Lower lobe of right lung (tissue), 2 donors: Measurements from ENCODE around the gene TMEM109. TPM values are rescaled to one million over a fixed set of nuclear protein-coding genes. Genes with fewer than 3 reads are reported as not detected.
A peak's percentile ranks its signal among the peaks of the same experiment; 100 is the strongest.

ENCODE experiments used
- ATAC-seq, 2 donors: fragments of 200-7000 bp; cut with Tn5 transposase; one replicate each; pipeline ENCODE4 v1.9.1; 2020 to 2022; ENCODE audit warnings: mild to moderate bottlenecking in 2 of 2, moderate library complexity in 2 of 2
- DNase-seq: peaks from one replicate; pipeline ENCODE4 v3.0.0-alpha.2; 2020
- H3K27ac ChIP-seq: fragments of 200-600 bp; one replicate; pipeline ENCODE4 v1.8.0; 2022
- H3K27me3 ChIP-seq: fragments of 200-600 bp; one replicate; pipeline ENCODE4 v1.8.0; 2022; ENCODE audit warnings: low read depth
- H3K36me3 ChIP-seq: fragments of 200-600 bp; one replicate; pipeline ENCODE4 v1.8.0; 2022; ENCODE audit warnings: mild to moderate bottlenecking
- H3K4me1 ChIP-seq: fragments of 200-600 bp; one replicate; pipeline ENCODE4 v1.8.0; 2022
- H3K4me3 ChIP-seq: fragments of 200-600 bp; one replicate; pipeline ENCODE4 v1.8.0; 2022; ENCODE audit warnings: mild to moderate bottlenecking
- H3K9me3 ChIP-seq: fragments of 200-600 bp; one replicate; pipeline ENCODE4 v1.8.0; 2022
- intact Hi-C: fragments of 100-400 bp; cut with DNase I; formaldehyde crosslinking; loops from one replicate; pipeline ENCODE4 v1.11.0; 2022
- total RNA-seq: library from RNA; stranded (reverse); fragmentation: NEBNext Ultra II Directional; extraction: Animal tissue kit (Norgen Biotek cat#: 25700); gene quantifications from one replicate; pipeline ENCODE4 v1.2.1, GENCODE V29; 2021
- TF ChIP-seq, protein P1 (sequence below): fragments of 200-600 bp; IDR thresholded peaks from one replicate; pipeline ENCODE4 v1.8.0; 2022; ENCODE audit warnings: antibody characterized with exemption, mild to moderate bottlenecking
- donor health status: DM: no; HTN: yes; CAD: no; lungs with severe emphysema.

The TMEM109 gene
- total RNA-seq, 1 donor from 2014 or later = 142 TPM

DNA sequence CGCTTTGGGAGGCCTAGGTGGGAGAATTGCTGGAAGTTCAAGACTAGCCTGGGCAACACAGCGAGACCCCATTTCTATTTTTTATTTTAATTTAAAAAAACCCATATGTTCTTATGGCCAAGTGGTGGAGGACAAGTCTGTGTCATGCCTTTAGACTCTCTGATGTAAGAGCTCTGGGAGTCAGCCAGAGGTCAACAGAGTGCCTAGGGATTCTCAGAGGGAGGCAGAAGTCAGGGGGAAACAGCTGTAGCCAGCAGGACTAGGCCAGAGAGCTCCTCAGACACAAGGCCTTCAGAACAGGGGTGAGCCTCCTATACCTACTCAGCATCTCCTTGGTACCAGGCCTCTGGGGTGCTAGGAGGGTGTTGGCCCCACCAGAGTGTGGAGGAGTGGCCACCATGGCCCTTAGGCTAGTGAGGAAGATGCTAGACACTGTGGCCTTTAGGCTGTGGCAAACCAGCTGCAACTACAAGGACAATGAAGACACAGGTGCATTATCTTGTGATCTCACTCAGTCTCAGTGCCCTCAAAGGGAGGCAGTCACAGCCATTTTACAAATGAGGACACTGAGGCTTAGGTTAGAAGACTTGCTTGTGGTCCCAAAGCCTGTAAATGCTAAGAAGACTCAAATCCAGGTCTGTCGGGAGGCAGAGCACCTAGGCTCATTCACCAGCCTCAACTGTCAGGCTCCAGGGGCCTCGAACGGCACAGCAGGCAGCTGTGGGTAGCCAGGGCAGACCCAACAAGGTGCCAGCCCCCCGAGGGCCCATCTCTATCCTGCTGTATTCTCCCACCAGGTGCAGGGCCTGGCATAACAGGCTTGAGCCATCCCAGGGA is 41.6 kb upstream of the TMEM109 start:
- H3K27ac ChIP-seq = no peak overlapping the region
- ATAC-seq (peak; percentile 58 to 68), DNase-seq (peak; percentile 35)
- H3K4me1 ChIP-seq = peaks cover 19% of the 10 kb centered on the region
- intact Hi-C loops = no loop called here
- H3K27me3 ChIP-seq = no peaks in the 10 kb centered on the region
- H3K9me3 ChIP-seq = no peaks in the 10 kb centered on the region
- H3K4me3 ChIP-seq = no peak overlapping the region
- TF ChIP-seq, protein P1, sequence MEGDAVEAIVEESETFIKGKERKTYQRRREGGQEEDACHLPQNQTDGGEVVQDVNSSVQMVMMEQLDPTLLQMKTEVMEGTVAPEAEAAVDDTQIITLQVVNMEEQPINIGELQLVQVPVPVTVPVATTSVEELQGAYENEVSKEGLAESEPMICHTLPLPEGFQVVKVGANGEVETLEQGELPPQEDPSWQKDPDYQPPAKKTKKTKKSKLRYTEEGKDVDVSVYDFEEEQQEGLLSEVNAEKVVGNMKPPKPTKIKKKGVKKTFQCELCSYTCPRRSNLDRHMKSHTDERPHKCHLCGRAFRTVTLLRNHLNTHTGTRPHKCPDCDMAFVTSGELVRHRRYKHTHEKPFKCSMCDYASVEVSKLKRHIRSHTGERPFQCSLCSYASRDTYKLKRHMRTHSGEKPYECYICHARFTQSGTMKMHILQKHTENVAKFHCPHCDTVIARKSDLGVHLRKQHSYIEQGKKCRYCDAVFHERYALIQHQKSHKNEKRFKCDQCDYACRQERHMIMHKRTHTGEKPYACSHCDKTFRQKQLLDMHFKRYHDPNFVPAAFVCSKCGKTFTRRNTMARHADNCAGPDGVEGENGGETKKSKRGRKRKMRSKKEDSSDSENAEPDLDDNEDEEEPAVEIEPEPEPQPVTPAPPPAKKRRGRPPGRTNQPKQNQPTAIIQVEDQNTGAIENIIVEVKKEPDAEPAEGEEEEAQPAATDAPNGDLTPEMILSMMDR = no peak
- peaks cover 3% of the 10 kb centered on the region for H3K36me3 ChIP-seq

DNA sequence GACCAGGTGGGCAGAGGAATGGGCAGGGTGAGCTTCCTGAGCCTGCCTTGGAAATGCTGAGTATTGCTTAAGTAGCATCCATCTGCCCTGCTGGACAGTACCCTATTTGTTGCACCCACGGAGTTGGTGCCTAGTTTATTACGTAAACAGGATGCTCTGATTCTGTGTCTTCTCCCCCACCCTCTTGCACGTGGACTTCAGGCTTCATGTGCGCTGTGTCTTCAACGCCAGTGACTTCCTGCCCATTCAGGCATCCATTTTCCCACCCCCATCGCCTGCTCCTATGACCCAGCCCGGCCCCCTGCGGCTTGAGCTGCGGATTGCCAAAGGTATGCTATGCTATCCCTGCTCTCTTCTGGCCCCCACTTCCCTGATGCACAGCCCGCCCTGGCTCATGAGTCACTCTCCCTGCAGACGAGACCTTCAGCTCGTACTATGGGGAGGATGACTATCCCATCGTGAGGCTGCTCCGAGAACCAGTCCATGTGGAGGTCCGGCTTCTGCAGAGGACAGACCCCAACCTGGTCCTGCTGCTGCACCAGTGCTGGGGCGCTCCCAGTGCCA is 40.9 kb upstream of the TMEM109 start:
- Histone ChIP-seq H3K4me3 (no peak overlapping the region), H3K4me1 (peaks cover 19% of the 10 kb centered on the region), H3K27ac (no peak overlapping the region), H3K36me3 (peaks cover 3% of the 10 kb centered on the region), H3K27me3 (no peaks in the 10 kb centered on the region), H3K9me3 (no peaks in the 10 kb centered on the region)
- DNase-seq (peak; percentile 42), ATAC-seq (peak in 1 of 2 donors; percentile 13)
- intact Hi-C loops = no loop called here
- TF ChIP-seq, protein P1 = no peak

DNA sequence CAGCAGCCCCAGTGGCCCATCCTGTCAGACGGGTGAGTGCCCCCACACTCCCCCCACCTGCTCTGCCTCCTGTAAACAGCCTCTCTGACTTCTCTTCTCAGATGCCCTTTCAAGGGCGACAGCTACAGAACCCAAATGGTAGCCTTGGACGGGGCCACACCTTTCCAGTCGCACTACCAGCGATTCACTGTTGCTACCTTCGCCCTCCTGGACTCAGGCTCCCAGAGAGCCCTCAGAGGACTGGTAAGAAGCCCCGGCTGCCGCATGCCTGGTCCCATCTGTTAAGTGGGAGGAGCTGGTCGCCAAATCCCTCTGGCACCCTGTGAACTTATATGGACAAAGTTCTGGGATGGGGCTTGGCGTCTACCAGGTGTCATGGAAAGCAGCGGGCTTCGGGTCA is 40.4 kb upstream of the TMEM109 start:
- Histone ChIP-seq H3K27me3 (no peaks in the 10 kb centered on the region), H3K36me3 (peaks cover 7% of the 10 kb centered on the region), H3K9me3 (no peaks in the 10 kb centered on the region), H3K4me3 (no peak overlapping the region), H3K4me1 (peaks cover 19% of the 10 kb centered on the region), H3K27ac (no peak overlapping the region)
- DNase-seq (peak; percentile 30), ATAC-seq (no peak)
- TF ChIP-seq, protein P1 = no peak
- intact Hi-C loops = no loop called here

DNA sequence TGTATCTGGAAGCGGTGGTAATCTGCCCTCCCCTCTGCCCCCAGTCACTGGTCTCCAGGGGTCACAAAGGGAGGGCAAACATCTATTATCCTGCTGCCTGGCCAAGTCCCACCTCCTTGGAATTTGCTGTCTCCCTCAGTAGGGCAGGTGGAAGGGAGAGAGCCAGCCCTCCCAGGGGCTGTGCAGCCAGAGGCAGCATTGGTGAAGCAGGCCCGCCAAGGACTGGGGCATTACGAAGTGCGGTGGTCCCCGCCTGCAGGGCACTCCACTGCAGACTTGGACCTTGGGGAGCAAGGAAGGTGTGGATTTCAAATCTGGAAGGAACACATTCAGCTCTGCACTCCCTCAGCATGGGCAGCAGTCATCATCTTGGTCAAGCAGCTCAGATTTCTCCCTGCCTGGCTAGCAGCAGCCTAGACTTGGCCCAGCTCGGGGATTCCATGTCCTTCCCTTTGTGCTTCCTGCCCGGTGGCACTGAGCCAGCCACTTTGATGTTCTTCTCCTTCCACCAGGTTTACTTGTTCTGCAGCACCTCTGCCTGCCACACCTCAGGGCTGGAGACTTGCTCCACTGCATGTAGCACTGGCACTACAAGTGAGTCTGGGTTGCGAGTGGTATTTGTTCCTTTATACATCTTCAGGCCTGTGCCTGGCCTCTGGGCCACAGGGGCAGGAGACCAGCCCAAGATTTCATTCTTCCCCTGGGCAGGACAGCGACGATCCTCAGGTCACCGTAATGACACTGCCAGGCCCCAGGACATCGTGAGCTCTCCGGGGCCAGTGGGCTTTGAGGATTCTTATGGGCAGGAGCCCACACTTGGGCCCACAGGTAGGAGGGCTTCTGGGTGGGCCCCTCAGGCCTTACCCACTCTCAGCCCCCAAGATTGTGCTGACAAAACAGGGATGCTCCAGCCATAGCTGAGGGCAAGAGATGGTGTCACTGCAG is 39.3 kb upstream of the TMEM109 start:
- DNase-seq (peak; percentile 31), ATAC-seq (no peak)
- TF ChIP-seq, protein P1 = no peak
- Histone ChIP-seq H3K4me1 (peaks cover 19% of the 10 kb centered on the region), H3K36me3 (peaks cover 12% of the 10 kb centered on the region), H3K4me3 (no peak overlapping the region), H3K9me3 (no peaks in the 10 kb centered on the region), H3K27me3 (no peaks in the 10 kb centered on the region), H3K27ac (no peak overlapping the region)
- intact Hi-C loops = no loop called here
